Testis (tissue), 2 donors: ENCODE measurements around the gene NMNAT3.

Experiments
- POLR2A ChIP-seq: fragments of 450-650 bp; IDR thresholded peaks from one replicate; pipeline ENCODE4 v1.6.1; 2017; ENCODE audit warnings: antibody characterized with exemption, mild to moderate bottlenecking, moderate library complexity
- TF ChIP-seq, protein P1 (sequence below), 3 experiments: fragments of 450-650 bp in 2 of 3; fragments of 200-600 bp in 1 of 3; sonication (generic) in 1 of 3; IDR thresholded peaks; one replicate each; pipeline ENCODE4 v1.5.1; 2016 to 2019; ENCODE audit warnings: antibody characterized with exemption in 3 of 3, mild to moderate bottlenecking in 2 of 3, moderate library complexity in 1 of 3

DNA sequence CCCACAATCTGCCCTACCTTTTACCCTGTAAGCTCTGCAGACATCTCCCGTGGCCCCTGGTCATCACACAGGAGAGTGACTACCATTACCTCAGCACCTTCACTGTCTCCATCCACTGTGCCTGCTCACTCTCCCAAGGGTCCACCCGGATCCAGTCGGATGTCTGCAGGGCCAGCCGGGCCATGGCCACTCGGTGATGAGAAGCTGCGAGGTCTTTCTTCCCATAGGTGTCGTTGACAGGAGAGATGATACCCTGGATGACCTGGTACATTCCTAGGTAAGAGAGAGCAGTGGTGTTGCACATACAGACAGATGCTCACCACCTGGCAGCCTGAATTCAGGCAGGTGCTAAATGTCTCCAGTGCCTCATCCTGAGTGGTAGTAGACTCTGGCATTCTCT is 99.0 kb downstream of the NMNAT3 start:
- TF ChIP-seq, protein P1, sequence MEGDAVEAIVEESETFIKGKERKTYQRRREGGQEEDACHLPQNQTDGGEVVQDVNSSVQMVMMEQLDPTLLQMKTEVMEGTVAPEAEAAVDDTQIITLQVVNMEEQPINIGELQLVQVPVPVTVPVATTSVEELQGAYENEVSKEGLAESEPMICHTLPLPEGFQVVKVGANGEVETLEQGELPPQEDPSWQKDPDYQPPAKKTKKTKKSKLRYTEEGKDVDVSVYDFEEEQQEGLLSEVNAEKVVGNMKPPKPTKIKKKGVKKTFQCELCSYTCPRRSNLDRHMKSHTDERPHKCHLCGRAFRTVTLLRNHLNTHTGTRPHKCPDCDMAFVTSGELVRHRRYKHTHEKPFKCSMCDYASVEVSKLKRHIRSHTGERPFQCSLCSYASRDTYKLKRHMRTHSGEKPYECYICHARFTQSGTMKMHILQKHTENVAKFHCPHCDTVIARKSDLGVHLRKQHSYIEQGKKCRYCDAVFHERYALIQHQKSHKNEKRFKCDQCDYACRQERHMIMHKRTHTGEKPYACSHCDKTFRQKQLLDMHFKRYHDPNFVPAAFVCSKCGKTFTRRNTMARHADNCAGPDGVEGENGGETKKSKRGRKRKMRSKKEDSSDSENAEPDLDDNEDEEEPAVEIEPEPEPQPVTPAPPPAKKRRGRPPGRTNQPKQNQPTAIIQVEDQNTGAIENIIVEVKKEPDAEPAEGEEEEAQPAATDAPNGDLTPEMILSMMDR (IDR thresholded peaks at IDR 0.05), result no peak
- no peak for TF ChIP-seq POLR2A
